ENCODE data around the gene FCN1. TPM values are rescaled to one million over a fixed set of nuclear protein-coding genes. Genes with fewer than 3 reads are reported as not detected.

FCN1 gene
- total RNA-seq, 4 donors from 2014 or later, result 0.41 to 13.8 TPM; not detected in 2

- intact Hi-C loops (cut with DNase I; ENCODE audit: low total_unique reads), result no loop called here
- no peaks in the 10 kb centered on the region for H3K27me3 ChIP-seq
Observed at GRCh38 chr9:134883040-134883782, 34.5 kb downstream of the FCN1 start.

GRCh38 chr9:134882204-134882785 lies 35.4 kb downstream of the FCN1 start:
- Histone ChIP-seq H3K36me3 (no peaks in the 10 kb centered on the region), H3K27me3 (no peaks in the 10 kb centered on the region), H3K27ac (no peak overlapping the region), H3K4me1 (no peaks in the 10 kb centered on the region), H3K4me3 (no peak overlapping the region), H3K9me3 (no peaks in the 10 kb centered on the region)
- intact Hi-C loops (cut with DNase I; ENCODE audit: low total_unique reads), result no loop called here
- in situ Hi-C loops (cut with MboI; ENCODE audit: low pct_ligation_motif_present in 1 of 4, low pct_unique_long_range_greater_than_20kb in 1 of 4, low sequenced_read_pairs in 3 of 4), result no loop called here
- 89% methylated on average over 3 of the region's 3 CpGs; no CpG with 5 or more reads in 1 of the 2 donors for WGBS, 2 donors (ENCODE audit: low coverage in 1 of 2)
- no peak for DNase-seq
- TF ChIP-seq CTCF (IDR thresholded peaks at IDR 0.05) (no peak), EP300 (IDR thresholded peaks at IDR 0.05; ENCODE audit: low read depth) (no peak), POLR2AphosphoS5 (IDR thresholded peaks at IDR 0.05) (no peak), POLR2A (IDR thresholded peaks at IDR 0.05) (no peak)

More at GRCh38 chr9:134883040-134883782, 34.5 kb downstream of the FCN1 start:
- Histone ChIP-seq H3K36me3 (no peaks in the 10 kb centered on the region), H3K4me1 (no peaks in the 10 kb centered on the region), H3K9me3 (no peaks in the 10 kb centered on the region), H3K27ac (no peak overlapping the region), H3K4me3 (no peak overlapping the region)
- 70 to 78% methylated on average over 7 to 18 of the region's 18 CpGs for WGBS, 2 donors (ENCODE audit: low coverage in 1 of 2)
- no peak for DNase-seq
- TF ChIP-seq POLR2AphosphoS5 (IDR thresholded peaks at IDR 0.05), result no peak
- TF ChIP-seq EP300 (IDR thresholded peaks at IDR 0.05; ENCODE audit: low read depth), result no peak
- in situ Hi-C loops (cut with MboI; ENCODE audit: low pct_ligation_motif_present in 1 of 4, low pct_unique_long_range_greater_than_20kb in 1 of 4, low sequenced_read_pairs in 3 of 4), result no loop called here

GRCh38 chr9:134881313-134881670 lies 36.4 kb downstream of the FCN1 start:
- Histone ChIP-seq H3K4me3 (no peak overlapping the region), H3K36me3 (no peaks in the 10 kb centered on the region), H3K4me1 (no peaks in the 10 kb centered on the region), H3K27ac (no peak overlapping the region), H3K27me3 (no peaks in the 10 kb centered on the region), H3K9me3 (no peaks in the 10 kb centered on the region)
- WGBS, 2 donors (ENCODE audit: low coverage in 1 of 2), result 88% methylated on average over 13 of the region's 13 CpGs; no CpG with 5 or more reads in 1 of the 2 donors
- no peak for TF ChIP-seq POLR2A (IDR thresholded peaks at IDR 0.05)
- TF ChIP-seq POLR2AphosphoS5 (IDR thresholded peaks at IDR 0.05), result no peak
- TF ChIP-seq EP300 (IDR thresholded peaks at IDR 0.05; ENCODE audit: low read depth), result no peak
- no peak for TF ChIP-seq CTCF (IDR thresholded peaks at IDR 0.05)
- in situ Hi-C loops (cut with MboI; ENCODE audit: low pct_ligation_motif_present in 1 of 4, low pct_unique_long_range_greater_than_20kb in 1 of 4, low sequenced_read_pairs in 3 of 4) (no loop called here), intact Hi-C loops (cut with DNase I; ENCODE audit: low total_unique reads) (no loop called here)
- DNase-seq, result no peak

GRCh38 chr9:134880484-134881312 lies 37.0 kb downstream of the FCN1 start, which contains the start of gene FCN2:
Gene FCN2, plus strand, starts transcription at chr9:134880810. Its CDS starts 12 bp downstream, at chr9:134880822.
- no peaks in the 10 kb centered on the region for H3K4me1 ChIP-seq
- DNase-seq, result no peak
- intact Hi-C loops (cut with DNase I; ENCODE audit: low total_unique reads), result no loop called here
- H3K9me3 ChIP-seq, result no peaks in the 10 kb centered on the region
- H3K27ac ChIP-seq, result no peak within 1 kb of the TSS
- no peaks in the 10 kb centered on the region for H3K36me3 ChIP-seq
- in situ Hi-C loops (cut with MboI; ENCODE audit: low pct_ligation_motif_present in 1 of 4, low pct_unique_long_range_greater_than_20kb in 1 of 4, low sequenced_read_pairs in 3 of 4), result no loop called here
- TF ChIP-seq POLR2AphosphoS5 (IDR thresholded peaks at IDR 0.05) (no peak), POLR2A (IDR thresholded peaks at IDR 0.05) (no peak), EP300 (IDR thresholded peaks at IDR 0.05; ENCODE audit: low read depth) (no peak), CTCF (IDR thresholded peaks at IDR 0.05) (no peak)
- H3K4me3 ChIP-seq, result no peak within 1 kb of the TSS
- H3K27me3 ChIP-seq, result no peaks in the 10 kb centered on the region
- 78% methylated on average over 4 to 25 of the region's 25 CpGs for WGBS, 2 donors (ENCODE audit: low coverage in 1 of 2)
